ENCODE data around the gene ZKSCAN8. TPM values are rescaled to one million over a fixed set of nuclear protein-coding genes. Genes with fewer than 3 reads are reported as not detected.
A peak's percentile ranks its signal among the peaks of the same experiment; 100 is the strongest.

The ZKSCAN8 gene
- polyA plus RNA-seq, 1 of the 3 experiments (the other 2 are of a cell fraction) = 4.3 TPM

- TF ChIP-seq ZBTB33 (IDR thresholded peaks at IDR 0.05; ENCODE audit: borderline replicate concordance, low read depth) (no peak; the same call in 1 of the 2 replicates), GABPA (IDR thresholded peaks at IDR 0.05; ENCODE audit: low read depth) (peak; percentile 85), USF1 (IDR thresholded peaks at IDR 0.05; ENCODE audit: borderline replicate concordance, low read depth) (no peak)
These were observed 37.1 kb upstream of the ZKSCAN8 start (continued) for GRCh38 chr6:28104392-28105244.

GRCh38 chr6:28105245-28105639 lies 36.4 kb upstream of the ZKSCAN8 start:
- H3K4me3 ChIP-seq (ENCODE audit: low read depth in 2 of 2, low read length in 1 of 2) = peak overlapping the region; percentile 65 to 74
- no peaks in the 10 kb centered on the region for H3K36me3 ChIP-seq (replicated peaks in 1 of 2; ENCODE audit: control insufficient read depth in 1 of 2, insufficient read depth in 2 of 2, low read length in 1 of 2)
- peaks cover 0 to 3% of the 10 kb centered on the region in 2 experiments; a peak in 2 of 4 replicates for H3K4me1 ChIP-seq (ENCODE audit: control insufficient read depth in 1 of 2, insufficient read depth in 2 of 2, low read depth in 1 of 2, low read length in 1 of 2)
- H3F3A ChIP-seq (replicated peaks; ENCODE audit: insufficient read depth) = peaks cover 6% of the 10 kb centered on the region
- H3K9me2 ChIP-seq = no peaks in the 10 kb centered on the region
- 10% methylated on average over 5 of the region's 5 CpGs for WGBS (ENCODE audit: low lambda C conversion rate)
- H3K9ac ChIP-seq = peak overlapping the region; percentile 35
- H3K27me3 ChIP-seq (ENCODE audit: insufficient read depth) = no peaks in the 10 kb centered on the region
- no peaks in the 10 kb centered on the region for H3K9me3 ChIP-seq
- H2AFZ ChIP-seq (ENCODE audit: low read depth) = peak overlapping the region; percentile 96
- no peaks in the 10 kb centered on the region for H4K20me1 ChIP-seq (ENCODE audit: insufficient read depth)
- CTCF ChIA-PET = interaction anchor here (0.6 to 2.1 kb wide), 10 partner anchors 8 to 255 kb away, joined by 3 to 7 read pairs (median 4); partner anchors contain the start of gene ZKSCAN8
- DNase-seq = peak; percentile 25
- peak overlapping the region; percentile 24 to 86; a peak in 3 of 4 replicates for H3K27ac ChIP-seq (ENCODE audit: low read depth in 2 of 2, low read length in 1 of 2)
- POLR2A ChIA-PET = interaction anchor here (0.8 to 1.2 kb wide), 11 partner anchors 11 to 819 kb away, joined by 3 to 7 read pairs (median 3); partner anchors contain the start of genes PGBD1, TRIM27, ZKSCAN4 and ZKSCAN8
- H3K79me2 ChIP-seq (ENCODE audit: insufficient read depth) = no peaks in the 10 kb centered on the region
- H3K4me2 ChIP-seq = peak overlapping the region; percentile 75
- no peak for TF ChIP-seq TCF12 (IDR thresholded peaks at IDR 0.05)
- TF ChIP-seq MEF2A (IDR thresholded peaks at IDR 0.05; ENCODE audit: borderline replicate concordance, low read depth) = no peak
- no peak for TF ChIP-seq IRF3 (IDR thresholded peaks at IDR 0.05; ENCODE audit: low read depth, low read length)
- no peak for TF ChIP-seq POLR2AphosphoS5 (IDR thresholded peaks at IDR 0.05; ENCODE audit: low read depth, low read length)
- TF ChIP-seq FOXM1 (IDR thresholded peaks at IDR 0.05; ENCODE audit: low read depth) = no peak
- no peak for TF ChIP-seq RCOR1 (IDR thresholded peaks at IDR 0.05; ENCODE audit: low read length)
- TF ChIP-seq RXRA (IDR thresholded peaks at IDR 0.05; ENCODE audit: borderline replicate concordance, low read depth) = no peak
- no peak for TF ChIP-seq GABPA (IDR thresholded peaks at IDR 0.05; ENCODE audit: low read depth)
- TF ChIP-seq RAD21 (IDR thresholded peaks at IDR 0.05; ENCODE audit: low read length) = no peak
- TF ChIP-seq YY1 (IDR thresholded peaks at IDR 0.05; ENCODE audit: low read depth) = no peak
- TF ChIP-seq CTCF (IDR thresholded peaks at IDR 0.05) = no peak
- TF ChIP-seq RFX5 (IDR thresholded peaks at IDR 0.05; ENCODE audit: low read length) = no peak
- TF ChIP-seq ELF1 (IDR thresholded peaks at IDR 0.05) = no peak
- no peak for TF ChIP-seq EZH2phosphoT487 (IDR thresholded peaks at IDR 0.05; ENCODE audit: borderline replicate concordance, low read depth)
- TF ChIP-seq MAX (IDR thresholded peaks at IDR 0.05; ENCODE audit: low read depth) = no peak
- TF ChIP-seq ZBTB33 (IDR thresholded peaks at IDR 0.05; ENCODE audit: borderline replicate concordance, low read depth) = no peak

Measured in SK-N-SH (cell line).